ENCODE results near the gene SH3GLB1. TPM values are rescaled to one million over a fixed set of nuclear protein-coding genes. Genes with fewer than 3 reads are reported as not detected.

SH3GLB1 gene
- polyA plus RNA-seq, 6 donors from 2014 or later: 34.7 to 52.8 (median 45.6) TPM

GRCh38 chr1:86706018-86706635, 1.8 kb downstream of the SH3GLB1 start:
- peaks cover 0 to 9% of the 10 kb centered on the region in 2 donors for H3K36me3 Mint-ChIP-seq
- DNase-seq (no peak), ATAC-seq (ENCODE audit: low read depth in 2 of 2) (no peak)
- no peaks in the 10 kb centered on the region for H3K27me3 Mint-ChIP-seq
- H3K9me3 Mint-ChIP-seq: peaks cover 0 to 1% (median 0%) of the 10 kb centered on the region in 7 donors
- peaks cover 37 to 50% (median 46%) of the 10 kb centered on the region in 3 donors for H3K4me1 Mint-ChIP-seq
- peak overlapping the region in 5 of 6 donors; percentile 53 to 95 (median 63) for H3K27ac Mint-ChIP-seq
- peak overlapping the region; percentile 10 to 99 (median 98) for H3K4me3 Mint-ChIP-seq

- peaks cover 0 to 9% of the 10 kb centered on the region in 2 donors for H3K36me3 Mint-ChIP-seq
- peak overlapping the region in 1 of 8 donors; percentile 2 for H3K4me3 Mint-ChIP-seq
- no peaks in the 10 kb centered on the region for H3K27me3 Mint-ChIP-seq
- DNase-seq (no peak), ATAC-seq (ENCODE audit: low read depth in 2 of 2) (no peak)
- H3K9me3 Mint-ChIP-seq: no peaks in the 10 kb centered on the region
- peak overlapping the region in 1 of 6 donors; percentile 27 for H3K27ac Mint-ChIP-seq
- peaks cover 27 to 46% (median 32%) of the 10 kb centered on the region in 3 donors for H3K4me1 Mint-ChIP-seq
These were observed 4.5 kb downstream of the SH3GLB1 start for GRCh38 chr1:86708920-86709319.

- H3K27me3 Mint-ChIP-seq: no peaks in the 10 kb centered on the region
- H3K27ac Mint-ChIP-seq: no peak overlapping the region
These were observed 7.9 kb downstream of the SH3GLB1 start for GRCh38 chr1:86712088-86712860.

DNA sequence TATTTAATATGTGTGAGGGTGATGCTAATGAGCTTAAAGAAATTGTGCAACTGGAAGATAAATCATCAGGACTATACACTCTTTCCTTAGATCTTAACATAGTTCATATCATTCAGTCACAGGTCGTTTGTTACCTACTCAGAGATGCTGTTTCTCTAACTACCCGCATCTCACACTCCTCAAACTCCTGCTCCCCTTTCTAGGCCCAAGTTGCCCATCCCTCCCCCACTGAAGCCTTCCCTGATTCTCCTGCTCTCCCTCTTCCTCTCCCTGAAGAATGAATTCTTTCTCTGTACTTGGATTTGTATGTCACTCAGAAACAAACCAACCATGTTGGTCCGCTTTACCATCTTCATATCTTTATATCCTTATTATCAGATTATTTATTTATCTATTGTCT, 9.1 kb downstream of the SH3GLB1 start:
- H3K9me3 Mint-ChIP-seq: no peaks in the 10 kb centered on the region
- H3K27me3 Mint-ChIP-seq: no peaks in the 10 kb centered on the region
- H3K4me1 Mint-ChIP-seq: peaks cover 12 to 30% (median 12%) of the 10 kb centered on the region in 3 donors
- no peak overlapping the region for H3K4me3 Mint-ChIP-seq
- no peak for ATAC-seq (ENCODE audit: low read depth in 2 of 2)
- peak overlapping the region in 1 of 6 donors; percentile 76 for H3K27ac Mint-ChIP-seq
- no peaks in the 10 kb centered on the region for H3K36me3 Mint-ChIP-seq
- no peak for DNase-seq

More at GRCh38 chr1:86712088-86712860, 7.9 kb downstream of the SH3GLB1 start:
- Mint-ChIP-seq H3K4me3 (no peak overlapping the region), H3K9me3 (no peaks in the 10 kb centered on the region), H3K4me1 (peaks cover 17 to 36% (median 17%) of the 10 kb centered on the region in 3 donors), H3K36me3 (no peaks in the 10 kb centered on the region)
- no peak for DNase-seq
- no peak for ATAC-seq (ENCODE audit: low read depth in 2 of 2)

DNA sequence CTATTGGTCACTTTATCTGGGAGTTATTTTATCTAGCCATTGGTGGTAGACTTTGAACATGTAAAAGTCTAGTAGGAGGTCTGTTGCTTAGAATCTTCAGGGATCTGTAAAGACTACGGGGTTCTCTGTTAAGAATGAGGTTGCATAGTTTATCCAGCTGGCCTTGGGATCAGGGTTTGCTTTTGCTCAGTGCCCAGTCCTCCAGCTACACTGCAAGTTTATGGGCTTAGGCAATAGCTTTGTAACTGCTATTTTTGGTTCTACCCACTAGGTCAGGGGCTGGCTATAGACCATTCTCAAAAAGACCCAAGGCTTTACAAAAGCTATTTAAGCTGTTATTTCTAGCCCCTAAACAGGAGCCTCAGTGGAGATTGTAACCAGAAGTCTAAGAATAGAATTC, 9.8 kb downstream of the SH3GLB1 start:
- ATAC-seq (ENCODE audit: low read depth in 2 of 2): no peak
- H3K27ac Mint-ChIP-seq: peak overlapping the region in 3 of 6 donors; percentile 20 to 72 (median 46)

DNA sequence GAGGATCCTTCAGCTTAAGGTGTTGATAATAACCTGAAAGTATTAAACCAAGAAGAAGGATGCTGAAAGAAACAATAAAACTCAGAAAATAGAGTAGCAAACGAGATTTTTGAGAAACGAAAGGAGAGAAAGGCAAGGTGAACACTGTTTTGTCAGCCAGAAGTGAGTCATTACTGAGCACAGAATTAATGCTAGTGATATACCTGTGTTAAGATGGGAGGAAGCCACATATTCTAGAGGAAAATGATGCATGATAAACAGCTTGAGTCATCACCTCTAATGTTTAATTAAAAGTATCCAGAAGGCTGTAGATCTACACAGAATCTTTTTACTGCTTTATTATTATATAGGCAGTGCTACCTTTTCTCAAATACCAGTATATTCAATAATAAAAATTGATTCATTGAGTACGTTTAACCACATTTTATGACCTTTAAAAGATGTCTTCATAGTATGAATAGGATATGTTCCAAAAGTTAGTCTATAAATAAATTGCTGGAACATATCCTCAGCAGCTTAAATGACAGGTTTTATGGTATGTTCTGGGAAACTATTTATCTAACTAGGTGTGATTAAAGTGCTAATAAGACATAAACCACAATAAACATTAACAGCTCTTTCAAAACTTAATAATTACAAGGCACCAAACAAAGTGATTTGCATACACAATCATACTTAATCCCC, 10.3 kb downstream of the SH3GLB1 start:
- Mint-ChIP-seq H3K9me3 (no peaks in the 10 kb centered on the region), H3K4me3 (no peak overlapping the region), H3K36me3 (no peaks in the 10 kb centered on the region), H3K4me1 (peaks cover 8 to 26% (median 12%) of the 10 kb centered on the region in 3 donors), H3K27ac (peak overlapping the region in 1 of 6 donors; percentile 46), H3K27me3 (no peaks in the 10 kb centered on the region)
- ATAC-seq (ENCODE audit: low read depth in 2 of 2): no peak
- no peak for DNase-seq

More for the DNA sequence above, 9.8 kb downstream of the SH3GLB1 start:
- DNase-seq: no peak
- Mint-ChIP-seq H3K27me3 (no peaks in the 10 kb centered on the region), H3K4me1 (peaks cover 9 to 27% (median 12%) of the 10 kb centered on the region in 3 donors), H3K36me3 (no peaks in the 10 kb centered on the region), H3K4me3 (no peak overlapping the region), H3K9me3 (no peaks in the 10 kb centered on the region)

DNA sequence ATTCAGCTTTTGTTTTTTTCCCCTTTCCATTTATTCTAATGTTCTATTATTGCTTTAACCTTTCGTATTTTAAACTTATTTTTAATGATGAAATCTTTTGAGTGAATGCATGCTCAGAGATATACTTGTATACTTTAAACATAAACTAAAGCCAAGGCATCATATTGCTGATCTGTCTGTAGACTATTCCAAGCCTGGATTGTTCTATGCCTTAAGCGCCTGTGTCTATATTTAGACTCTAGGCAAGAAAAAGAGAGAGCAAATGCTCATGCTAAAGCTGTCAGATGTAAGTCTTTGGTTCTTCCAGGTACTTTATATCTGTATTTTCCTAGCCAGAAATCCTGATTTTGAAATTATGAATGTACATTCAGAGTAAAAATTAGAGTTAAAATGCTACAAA, 14.4 kb downstream of the SH3GLB1 start:
- Mint-ChIP-seq H3K27me3 (no peaks in the 10 kb centered on the region), H3K36me3 (peaks cover 0 to 14% of the 10 kb centered on the region in 2 donors)
- no peak for ATAC-seq (ENCODE audit: low read depth in 2 of 2)

DNA sequence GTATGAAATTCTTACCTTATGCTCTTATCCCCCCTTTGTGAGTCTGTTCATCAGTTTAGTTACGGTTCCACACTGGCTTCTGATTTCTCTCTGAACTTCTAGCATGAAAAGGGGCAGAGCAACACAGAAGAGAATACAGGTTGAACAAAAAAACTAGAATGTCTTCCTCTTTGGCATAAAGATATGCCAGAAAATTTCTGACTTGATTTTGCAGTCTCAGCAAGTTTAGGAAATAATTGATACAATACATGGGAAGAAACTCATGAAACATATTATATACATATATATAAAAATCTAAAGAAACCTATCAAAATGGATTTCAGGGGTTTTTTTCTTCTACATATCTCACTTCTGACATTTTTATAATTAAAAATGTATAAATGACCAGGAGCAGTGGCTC, 27.0 kb downstream of the SH3GLB1 start:
- Mint-ChIP-seq H3K4me1 (peaks cover 0 to 7% (median 4%) of the 10 kb centered on the region in 3 donors), H3K36me3 (peaks cover 18 to 19% of the 10 kb centered on the region in 2 donors), H3K9me3 (no peaks in the 10 kb centered on the region), H3K4me3 (no peak overlapping the region), H3K27me3 (no peaks in the 10 kb centered on the region), H3K27ac (no peak overlapping the region)
- ATAC-seq (ENCODE audit: low read depth in 2 of 2): no peak
- DNase-seq: no peak

More for the DNA sequence above, 14.4 kb downstream of the SH3GLB1 start:
- Mint-ChIP-seq H3K27ac (no peak overlapping the region), H3K9me3 (no peaks in the 10 kb centered on the region), H3K4me3 (no peak overlapping the region), H3K4me1 (peaks cover 4 to 11% (median 11%) of the 10 kb centered on the region in 3 donors)
- no peak for DNase-seq

DNA sequence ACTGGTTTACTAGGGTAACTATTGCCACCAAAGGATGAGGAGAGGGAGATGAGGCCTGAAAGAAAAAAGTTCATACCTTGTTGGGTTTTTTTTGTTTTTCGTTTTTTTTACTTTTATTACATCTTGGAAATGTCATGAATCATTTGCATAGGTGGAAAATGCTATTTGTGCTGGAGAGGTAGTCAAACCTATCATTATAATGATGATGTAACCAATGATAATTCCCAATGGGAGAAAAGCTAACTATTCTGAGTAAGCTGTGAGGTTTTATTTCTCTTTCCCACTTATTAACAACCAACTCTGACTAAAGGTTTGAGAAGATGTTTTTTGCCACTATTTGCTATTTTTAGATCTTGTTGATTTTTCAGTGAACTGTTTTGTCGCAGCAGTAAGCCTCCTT, 29.0 kb downstream of the SH3GLB1 start:
- H3K4me1 Mint-ChIP-seq: peaks cover 0 to 7% (median 6%) of the 10 kb centered on the region in 3 donors
- H3K36me3 Mint-ChIP-seq: peaks cover 24 to 25% of the 10 kb centered on the region in 2 donors
- peak overlapping the region in 1 of 6 donors; percentile 47 for H3K27ac Mint-ChIP-seq

GRCh38 chr1:86739648-86740509, 35.5 kb downstream of the SH3GLB1 start:
- Mint-ChIP-seq H3K9me3 (no peaks in the 10 kb centered on the region), H3K4me1 (peaks cover 0 to 6% (median 0%) of the 10 kb centered on the region in 3 donors), H3K36me3 (peaks cover 23 to 26% of the 10 kb centered on the region in 2 donors)

More for the DNA sequence above, 29.0 kb downstream of the SH3GLB1 start:
- ATAC-seq (ENCODE audit: low read depth in 2 of 2): no peak
- Mint-ChIP-seq H3K4me3 (no peak overlapping the region), H3K27me3 (no peaks in the 10 kb centered on the region), H3K9me3 (no peaks in the 10 kb centered on the region)
- no peak for DNase-seq

GRCh38 chr1:86741947-86742572, 37.7 kb downstream of the SH3GLB1 start:
- no peaks in the 10 kb centered on the region for H3K27me3 Mint-ChIP-seq
- DNase-seq: peak; percentile 14
- peak in 1 of 2 donors; percentile 21 for ATAC-seq (ENCODE audit: low read depth in 2 of 2)

More at GRCh38 chr1:86739648-86740509, 35.5 kb downstream of the SH3GLB1 start:
- Mint-ChIP-seq H3K27ac (no peak overlapping the region), H3K27me3 (no peaks in the 10 kb centered on the region), H3K4me3 (no peak overlapping the region)
- DNase-seq: no peak
- peak; percentile 56 to 63 for ATAC-seq (ENCODE audit: low read depth in 2 of 2)

DNA sequence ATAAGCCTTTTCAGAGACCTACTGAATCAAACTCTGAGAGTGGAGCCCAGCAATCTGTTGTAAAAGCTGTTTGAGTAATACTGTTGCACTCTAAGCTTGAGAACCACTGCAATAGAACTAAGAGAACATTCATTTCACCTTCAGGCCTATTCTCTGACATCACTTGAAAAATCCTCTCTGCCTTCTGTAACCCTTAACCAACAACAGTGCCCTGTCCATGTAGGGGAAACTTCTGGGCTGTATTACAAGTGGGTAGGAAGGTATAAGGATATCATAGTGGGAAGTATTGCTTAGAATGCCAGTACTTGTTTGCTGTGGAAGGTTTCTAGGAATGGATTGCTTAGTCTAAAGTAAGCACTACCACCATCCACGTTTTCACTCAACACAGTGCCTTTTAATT, 42.9 kb downstream of the SH3GLB1 start:
- Mint-ChIP-seq H3K27me3 (no peaks in the 10 kb centered on the region), H3K36me3 (peaks cover 16% of the 10 kb centered on the region in 2 donors), H3K27ac (peak overlapping the region in 1 of 6 donors; percentile 42), H3K4me3 (no peak overlapping the region), H3K9me3 (no peaks in the 10 kb centered on the region), H3K4me1 (no peaks in the 10 kb centered on the region)
- ATAC-seq (ENCODE audit: low read depth in 2 of 2): no peak
- no peak for DNase-seq

More at GRCh38 chr1:86741947-86742572, 37.7 kb downstream of the SH3GLB1 start:
- Mint-ChIP-seq H3K4me1 (peaks cover 0 to 6% (median 0%) of the 10 kb centered on the region in 3 donors), H3K4me3 (no peak overlapping the region), H3K9me3 (no peaks in the 10 kb centered on the region), H3K27ac (peak overlapping the region in 1 of 6 donors; percentile 5), H3K36me3 (peaks cover 13 to 23% of the 10 kb centered on the region in 2 donors)

All from naive B cell (primary cell).